IPS-18a (cell line): ENCODE measurements around the gene NTRK2.

ENCODE experiments used
- H3K27ac ChIP-seq: one replicate; pipeline ENCODE4 v1.5.1; 2013; ENCODE audit warnings: low read length
- H3K27me3 ChIP-seq: one replicate; pipeline ENCODE4 v1.6.1; 2013; ENCODE audit warnings: mild to moderate bottlenecking, low read length; ENCODE audit not compliant: control insufficient read depth, insufficient read depth
- H3K36me3 ChIP-seq: one replicate; pipeline ENCODE4 v1.6.1; 2013; ENCODE audit warnings: low read depth, low read length; ENCODE audit not compliant: control insufficient read depth
- H3K4me1 ChIP-seq: one replicate; pipeline ENCODE4 v1.6.1; 2013; ENCODE audit warnings: low read depth, low read length; ENCODE audit not compliant: control insufficient read depth
- H3K4me3 ChIP-seq: one replicate; pipeline ENCODE4 v1.5.1; 2013; ENCODE audit warnings: low read length
- H3K9ac ChIP-seq: one replicate; pipeline ENCODE4 v1.6.1; 2013; ENCODE audit warnings: mild to moderate bottlenecking, low read length, moderate library complexity
- H3K9me3 ChIP-seq: one replicate; pipeline ENCODE4 v1.6.1; 2013; ENCODE audit warnings: low read depth, low read length; ENCODE audit not compliant: control insufficient read depth

NTRK2 gene

DNA sequence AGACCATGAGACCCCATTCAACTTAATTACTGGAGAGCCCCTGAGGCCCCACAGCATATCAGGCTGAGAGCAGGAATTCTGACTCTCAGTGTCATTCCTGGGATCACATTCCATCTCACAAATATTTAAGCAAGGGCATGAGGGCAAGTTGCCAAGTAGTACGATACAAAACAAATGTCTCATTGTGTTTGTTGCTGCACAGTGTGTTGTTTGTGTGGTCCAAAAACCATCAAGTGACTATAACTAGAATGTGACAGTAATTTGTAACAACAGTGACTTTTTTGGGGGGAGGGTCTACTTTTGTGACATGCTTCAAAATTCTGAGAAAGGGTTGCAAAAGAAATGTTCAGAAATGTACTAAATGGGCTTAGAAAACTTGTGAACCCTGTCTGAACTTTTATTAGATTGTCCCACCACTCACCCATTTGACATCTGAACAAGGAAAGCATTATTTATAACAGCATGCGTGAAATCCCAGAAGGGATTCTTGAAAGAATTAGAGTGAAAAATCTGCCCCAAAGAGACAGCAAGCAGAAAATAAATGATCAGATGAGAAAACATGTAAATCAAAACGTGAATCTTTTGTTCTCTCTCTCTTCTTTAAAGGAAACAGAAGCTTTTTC is 347.0 kb downstream of the NTRK2 start:
- Histone ChIP-seq H3K9ac (no peak overlapping the region), H3K27ac (no peak overlapping the region), H3K4me1 (no peaks in the 10 kb centered on the region), H3K9me3 (no peaks in the 10 kb centered on the region), H3K36me3 (no peaks in the 10 kb centered on the region), H3K27me3 (no peaks in the 10 kb centered on the region), H3K4me3 (no peak overlapping the region)

DNA sequence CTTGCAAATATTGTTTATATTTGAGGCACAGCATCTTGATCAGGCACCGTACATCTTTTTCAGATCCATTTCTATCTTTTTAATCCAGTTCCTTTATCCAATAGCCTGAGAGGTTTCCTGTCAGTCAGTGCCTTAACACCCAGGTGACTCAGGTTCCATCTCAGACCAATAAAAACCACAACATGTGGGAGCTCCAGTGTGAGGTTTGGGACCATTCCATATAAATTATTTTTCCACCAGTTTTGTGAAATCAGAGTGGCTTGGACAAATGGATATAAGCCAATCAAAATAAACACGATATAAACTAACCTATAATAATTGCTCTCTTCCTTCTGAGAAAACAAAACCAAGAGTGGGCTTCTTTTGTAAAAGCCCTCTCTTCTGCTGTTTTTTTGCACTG is 351.3 kb downstream of the NTRK2 start:
- Histone ChIP-seq H3K27me3 (no peaks in the 10 kb centered on the region), H3K4me1 (no peaks in the 10 kb centered on the region), H3K9ac (no peak overlapping the region), H3K9me3 (no peaks in the 10 kb centered on the region), H3K27ac (no peak overlapping the region), H3K36me3 (no peaks in the 10 kb centered on the region), H3K4me3 (no peak overlapping the region)

DNA sequence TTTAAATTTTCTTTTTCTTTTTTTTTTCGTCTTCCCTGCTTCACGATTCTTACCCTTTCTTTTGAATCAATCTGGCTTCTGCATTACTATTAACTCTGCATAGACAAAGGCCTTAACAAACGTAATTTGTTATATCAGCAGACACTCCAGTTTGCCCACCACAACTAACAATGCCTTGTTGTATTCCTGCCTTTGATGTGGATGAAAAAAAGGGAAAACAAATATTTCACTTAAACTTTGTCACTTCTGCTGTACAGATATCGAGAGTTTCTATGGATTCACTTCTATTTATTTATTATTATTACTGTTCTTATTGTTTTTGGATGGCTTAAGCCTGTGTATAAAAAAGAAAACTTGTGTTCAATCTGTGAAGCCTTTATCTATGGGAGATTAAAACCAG is 352.2 kb downstream of the NTRK2 start:
- H3K4me1 ChIP-seq: no peaks in the 10 kb centered on the region
- no peaks in the 10 kb centered on the region for H3K27me3 ChIP-seq
- no peak overlapping the region for H3K9ac ChIP-seq
- H3K36me3 ChIP-seq: no peaks in the 10 kb centered on the region
- no peak overlapping the region for H3K4me3 ChIP-seq
- no peak overlapping the region for H3K27ac ChIP-seq
- H3K9me3 ChIP-seq: no peaks in the 10 kb centered on the region

DNA sequence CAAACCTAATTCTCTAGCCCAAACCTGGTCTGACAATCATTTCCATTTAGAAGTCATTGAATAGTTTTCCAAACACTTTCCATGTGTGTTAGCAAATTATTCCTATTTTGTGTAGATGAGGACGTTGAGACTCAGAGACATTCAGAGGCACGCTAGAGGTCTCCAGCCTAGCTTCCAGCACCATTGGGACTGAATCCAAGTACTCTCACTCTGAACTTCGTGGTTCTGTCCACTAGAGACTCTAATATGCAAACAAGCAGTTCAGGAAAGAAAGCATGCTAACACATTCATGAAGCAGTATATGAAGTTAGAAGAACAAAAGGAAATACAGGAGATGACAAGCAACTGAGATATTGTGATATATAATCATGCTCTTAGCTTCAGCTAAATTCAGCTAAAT is 354.8 kb downstream of the NTRK2 start:
- no peak overlapping the region for H3K27ac ChIP-seq
- H3K36me3 ChIP-seq: no peaks in the 10 kb centered on the region
- H3K9me3 ChIP-seq: no peaks in the 10 kb centered on the region
- H3K4me1 ChIP-seq: no peaks in the 10 kb centered on the region
- no peaks in the 10 kb centered on the region for H3K27me3 ChIP-seq
- no peak overlapping the region for H3K4me3 ChIP-seq
- H3K9ac ChIP-seq: no peak overlapping the region

DNA sequence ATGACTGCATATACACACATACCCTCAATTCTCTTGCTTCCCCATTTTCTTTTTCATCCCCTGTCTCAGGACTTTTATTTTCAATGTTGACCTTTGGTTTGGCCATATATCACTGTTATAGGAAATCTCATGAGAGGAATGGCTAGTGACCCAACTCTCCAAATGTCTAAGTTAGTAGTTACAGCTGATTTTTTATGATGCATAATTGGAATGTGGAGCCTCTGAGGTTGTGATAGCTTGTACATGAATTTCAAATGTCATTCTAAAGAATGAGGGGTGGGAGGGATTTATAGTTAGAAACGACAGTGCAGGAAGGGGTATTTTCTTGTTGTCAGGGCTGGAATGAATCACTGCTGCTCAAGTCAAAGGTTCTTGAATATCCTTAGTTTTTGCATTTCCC is 356.1 kb downstream of the NTRK2 start:
- no peaks in the 10 kb centered on the region for H3K36me3 ChIP-seq
- no peak overlapping the region for H3K27ac ChIP-seq
- H3K27me3 ChIP-seq: no peaks in the 10 kb centered on the region
- no peaks in the 10 kb centered on the region for H3K9me3 ChIP-seq
- H3K4me1 ChIP-seq: no peaks in the 10 kb centered on the region
- H3K9ac ChIP-seq: no peak overlapping the region
- H3K4me3 ChIP-seq: no peak overlapping the region

DNA sequence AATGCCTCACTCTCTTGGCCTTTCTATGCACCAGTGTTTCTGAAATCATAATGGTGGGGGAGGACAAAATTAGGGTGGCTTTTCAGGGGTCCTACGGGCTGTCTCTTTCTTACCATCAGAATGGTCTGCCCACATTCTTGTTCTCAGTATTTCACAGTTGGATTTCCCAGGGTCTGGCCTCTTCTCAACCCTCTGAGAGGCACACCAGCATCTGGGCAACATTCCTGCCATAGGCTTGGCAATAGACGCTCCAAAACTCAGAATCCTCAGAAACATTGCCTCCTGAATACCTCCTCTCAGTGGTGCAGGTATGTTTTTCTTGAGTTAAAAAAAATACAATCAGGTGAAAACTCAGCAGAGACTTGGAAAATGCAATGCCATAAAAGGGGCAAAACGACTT is 358.3 kb downstream of the NTRK2 start:
- H3K9me3 ChIP-seq: no peaks in the 10 kb centered on the region
- no peaks in the 10 kb centered on the region for H3K36me3 ChIP-seq
- H3K9ac ChIP-seq: no peak overlapping the region
- no peak overlapping the region for H3K27ac ChIP-seq
- no peaks in the 10 kb centered on the region for H3K27me3 ChIP-seq
- no peaks in the 10 kb centered on the region for H3K4me1 ChIP-seq
- no peak overlapping the region for H3K4me3 ChIP-seq

DNA sequence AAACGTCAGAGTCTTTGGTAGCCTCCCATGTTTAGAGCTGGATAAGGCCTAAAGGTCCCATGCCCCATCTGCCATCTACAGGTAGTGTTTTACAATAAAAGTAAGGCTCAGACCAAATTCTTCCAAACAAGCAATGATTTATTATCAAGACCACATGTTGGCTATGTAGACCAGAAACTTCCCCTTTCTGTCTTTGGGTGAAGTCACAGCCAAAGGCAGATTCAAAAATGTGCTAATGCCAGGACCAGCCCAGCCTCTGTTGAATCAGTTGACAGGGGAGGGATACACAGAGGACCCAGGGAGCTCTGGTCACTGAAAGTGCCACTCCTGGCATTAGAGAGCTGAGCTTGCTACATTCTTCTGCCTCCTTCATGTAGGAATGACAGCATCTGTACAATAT is 360.8 kb downstream of the NTRK2 start:
- no peaks in the 10 kb centered on the region for H3K36me3 ChIP-seq
- no peak overlapping the region for H3K4me3 ChIP-seq
- no peak overlapping the region for H3K27ac ChIP-seq
- no peak overlapping the region for H3K9ac ChIP-seq
- no peaks in the 10 kb centered on the region for H3K4me1 ChIP-seq
- no peaks in the 10 kb centered on the region for H3K9me3 ChIP-seq
- no peaks in the 10 kb centered on the region for H3K27me3 ChIP-seq

DNA sequence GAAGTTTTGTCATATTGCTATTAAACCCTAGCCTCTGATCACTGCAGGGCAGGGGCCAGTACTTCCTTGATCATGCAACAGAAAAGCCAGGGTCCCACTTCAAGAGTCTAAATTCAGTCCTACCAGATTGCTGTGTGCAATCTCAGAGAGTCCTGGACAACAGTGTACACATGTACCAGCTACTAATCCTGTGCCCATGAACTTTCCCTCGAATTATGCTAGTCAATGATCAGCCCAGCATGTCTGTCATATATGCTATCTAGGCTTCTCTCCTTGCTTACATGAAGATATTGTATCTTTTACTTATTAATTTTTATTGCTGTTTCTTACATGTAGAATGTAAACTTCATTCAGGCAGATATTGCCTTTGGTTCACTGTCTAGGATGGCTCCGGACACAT is 367.0 kb downstream of the NTRK2 start:
- H3K36me3 ChIP-seq: no peaks in the 10 kb centered on the region
- no peaks in the 10 kb centered on the region for H3K27me3 ChIP-seq
- H3K9ac ChIP-seq: no peak overlapping the region
- H3K4me1 ChIP-seq: peaks cover 6% of the 10 kb centered on the region
- H3K9me3 ChIP-seq: no peaks in the 10 kb centered on the region
- no peak overlapping the region for H3K4me3 ChIP-seq
- H3K27ac ChIP-seq: no peak overlapping the region

DNA sequence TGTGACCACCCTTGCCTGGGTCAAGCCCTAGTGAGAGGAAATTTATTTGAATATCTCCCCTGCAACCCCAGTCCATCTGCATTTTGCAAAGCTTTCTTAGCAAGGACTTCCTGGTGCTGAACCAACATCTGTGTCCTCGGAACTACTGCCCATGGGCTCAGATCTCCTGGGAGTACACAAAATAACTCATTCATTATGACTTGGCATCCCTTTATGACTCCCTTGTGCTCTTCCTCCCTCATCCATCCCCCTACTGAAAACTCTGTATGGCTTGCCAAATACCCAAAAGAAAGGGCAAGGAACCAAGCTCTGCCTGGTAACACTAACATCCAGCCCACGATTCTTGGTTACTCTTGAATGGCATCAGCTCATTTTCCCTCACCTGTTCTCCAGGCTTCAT is 368.5 kb downstream of the NTRK2 start:
- H3K9ac ChIP-seq: no peak overlapping the region
- H3K4me1 ChIP-seq: peaks cover 6% of the 10 kb centered on the region
- no peak overlapping the region for H3K27ac ChIP-seq
- H3K9me3 ChIP-seq: no peaks in the 10 kb centered on the region
- no peaks in the 10 kb centered on the region for H3K27me3 ChIP-seq
- no peak overlapping the region for H3K4me3 ChIP-seq
- H3K36me3 ChIP-seq: no peaks in the 10 kb centered on the region

DNA sequence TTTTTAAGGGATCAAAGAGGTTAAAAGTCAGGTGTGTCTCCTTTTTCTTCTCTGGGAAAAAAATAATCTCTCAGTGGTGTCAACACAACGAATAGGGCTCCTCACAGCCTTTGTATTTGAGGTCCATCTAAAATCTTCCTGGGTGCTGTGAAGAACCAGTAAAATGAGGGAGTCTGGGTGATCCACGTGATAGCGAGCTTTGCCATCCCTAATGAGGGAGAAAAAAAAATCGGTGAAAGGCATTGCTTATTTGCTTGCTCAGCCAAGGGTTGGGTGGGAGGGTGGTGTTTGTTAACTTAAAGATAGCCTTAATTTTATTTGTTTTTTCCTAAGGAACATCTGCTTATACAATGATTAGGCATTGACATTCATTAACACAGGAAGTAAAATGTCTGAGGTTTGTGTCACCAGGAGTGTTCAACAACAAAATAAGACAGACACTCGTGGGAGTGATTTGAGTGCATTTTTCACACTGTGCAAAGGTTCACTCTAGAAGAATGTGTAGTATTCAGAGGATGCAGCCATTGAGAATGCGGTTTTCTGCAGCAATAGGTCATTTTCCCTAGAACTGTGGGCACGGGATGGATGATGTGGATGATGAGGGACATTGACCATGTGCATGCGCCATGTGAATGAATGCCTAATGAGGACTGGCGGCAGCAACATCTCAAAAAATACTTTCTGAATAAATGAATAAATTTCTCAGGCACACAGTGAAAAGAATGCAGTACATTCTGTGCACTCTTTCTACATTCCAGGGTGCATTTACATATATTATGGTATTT is 369.5 kb downstream of the NTRK2 start:
- H3K27me3 ChIP-seq: no peaks in the 10 kb centered on the region
- H3K9me3 ChIP-seq: no peaks in the 10 kb centered on the region
- H3K9ac ChIP-seq: no peak overlapping the region
- no peak overlapping the region for H3K27ac ChIP-seq
- no peak overlapping the region for H3K4me3 ChIP-seq
- no peaks in the 10 kb centered on the region for H3K36me3 ChIP-seq
- H3K4me1 ChIP-seq: peaks cover 6% of the 10 kb centered on the region

DNA sequence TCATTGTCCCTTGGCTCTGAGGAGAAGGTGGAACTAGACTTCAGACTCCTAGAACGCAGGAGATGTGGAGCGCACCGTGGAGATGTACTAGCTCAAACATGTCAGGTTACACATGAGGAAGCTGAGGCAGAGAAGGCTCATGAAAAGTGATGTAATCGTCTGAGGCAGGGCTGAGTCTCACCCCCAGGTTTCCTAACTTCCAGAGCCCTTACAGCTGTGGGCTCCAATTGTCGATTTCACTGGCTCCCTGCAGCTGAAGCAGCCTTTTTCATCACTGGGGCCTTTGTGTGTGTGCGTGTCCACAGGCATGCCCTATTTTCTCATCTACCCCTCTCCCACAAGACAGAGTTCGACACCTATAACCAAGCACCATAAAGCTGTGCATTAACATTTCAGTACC is 370.6 kb downstream of the NTRK2 start:
- H3K9ac ChIP-seq: no peak overlapping the region
- H3K9me3 ChIP-seq: no peaks in the 10 kb centered on the region
- H3K27ac ChIP-seq: no peak overlapping the region
- no peaks in the 10 kb centered on the region for H3K36me3 ChIP-seq
- no peaks in the 10 kb centered on the region for H3K27me3 ChIP-seq
- no peak overlapping the region for H3K4me3 ChIP-seq
- H3K4me1 ChIP-seq: peaks cover 6% of the 10 kb centered on the region

DNA sequence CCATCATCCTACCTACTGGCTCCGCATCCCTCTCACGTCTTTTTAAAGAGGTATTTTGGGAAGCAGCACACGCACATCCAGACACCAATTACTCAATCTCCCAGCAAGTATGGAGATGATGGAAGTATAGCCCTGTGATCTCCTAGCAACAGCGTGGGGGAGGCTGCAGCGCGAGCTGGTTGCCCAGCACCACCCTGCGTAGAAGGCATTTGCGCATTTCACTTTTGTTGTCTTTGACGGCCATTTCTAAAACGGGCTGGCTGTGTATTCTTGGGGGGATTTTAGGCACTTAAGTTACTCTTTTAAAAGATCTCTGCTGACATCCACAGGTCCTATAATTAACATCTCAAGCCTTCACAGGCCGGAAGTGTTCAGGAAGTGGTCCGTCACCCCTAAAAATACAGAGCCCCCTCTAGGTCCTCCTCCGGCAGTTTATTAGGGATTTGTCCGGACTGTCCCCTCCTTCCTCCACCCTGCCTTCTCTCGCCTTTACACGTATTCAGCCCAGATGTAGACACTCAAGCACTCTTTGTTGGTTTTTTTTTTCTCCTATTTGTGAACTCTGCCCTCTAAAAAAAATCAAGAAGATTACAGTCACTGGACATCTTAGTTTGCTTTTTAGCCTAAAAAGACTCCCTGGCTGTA is 371.4 kb downstream of the NTRK2 start:
- Histone ChIP-seq H3K9ac (no peak overlapping the region), H3K27ac (no peak overlapping the region), H3K4me3 (no peak overlapping the region), H3K36me3 (no peaks in the 10 kb centered on the region), H3K27me3 (no peaks in the 10 kb centered on the region), H3K4me1 (peaks cover 6% of the 10 kb centered on the region), H3K9me3 (no peaks in the 10 kb centered on the region)
